HG02610 (cell line): ENCODE measurements around the gene WT1.

ENCODE experiments used
- ATAC-seq: cut with Tn5 transposase; IDR thresholded peaks from one replicate; pipeline ENCODE4 v1.9.1; 2021; ENCODE audit warnings: mild to moderate bottlenecking, moderate library complexity; ENCODE audit not compliant: unreplicated experiment

Gene WT1

GRCh38 chr11:32426192-32426591 is 9.1 kb downstream of the WT1 start:
- no peak for ATAC-seq

- no peak for ATAC-seq
Observed at GRCh38 chr11:32425761-32426160, 9.6 kb downstream of the WT1 start.

GRCh38 chr11:32422545-32422944 is 12.8 kb downstream of the WT1 start:
- no peak for ATAC-seq

DNA sequence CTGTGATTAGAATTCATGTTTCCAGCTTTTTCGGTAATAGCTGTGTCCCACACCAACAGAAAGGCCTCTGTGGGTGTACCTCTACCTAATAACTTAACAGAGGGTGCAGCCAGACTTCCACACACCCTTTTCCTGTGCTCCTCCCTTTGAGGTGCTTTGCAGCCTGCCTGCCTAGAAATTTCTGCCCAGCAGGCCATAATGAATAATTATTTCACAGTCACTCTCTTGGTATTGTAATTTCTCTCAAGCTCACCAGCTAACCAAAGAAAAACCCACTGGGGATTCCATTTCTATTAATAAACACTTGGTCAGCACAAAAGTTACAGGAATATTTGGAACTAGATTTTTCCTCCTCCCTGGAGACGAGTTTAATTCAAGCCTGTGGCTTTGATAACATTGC is 13.3 kb downstream of the WT1 start:
- no peak for ATAC-seq

- ATAC-seq: peak; percentile 92
Observed at GRCh38 chr11:32420937-32421901, 14.1 kb downstream of the WT1 start.

DNA sequence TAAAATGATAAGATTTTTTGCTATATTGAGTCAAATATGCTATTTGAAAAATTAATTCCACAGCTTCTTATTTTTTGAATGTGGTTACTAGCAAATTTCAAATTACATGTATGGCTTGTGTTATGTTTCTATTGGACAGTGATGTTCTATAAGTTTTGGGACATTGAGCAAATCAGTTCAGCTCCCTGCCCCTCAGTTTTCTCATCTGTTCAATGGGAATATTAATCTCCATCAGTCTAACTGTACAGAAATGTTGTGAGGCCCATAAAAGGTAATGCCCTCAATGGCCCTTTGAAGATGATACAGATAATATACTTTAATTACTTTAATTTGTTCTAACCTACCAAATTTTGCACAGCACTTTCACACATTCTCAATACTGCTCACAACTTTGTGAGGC is 15.2 kb downstream of the WT1 start:
- no peak for ATAC-seq

DNA sequence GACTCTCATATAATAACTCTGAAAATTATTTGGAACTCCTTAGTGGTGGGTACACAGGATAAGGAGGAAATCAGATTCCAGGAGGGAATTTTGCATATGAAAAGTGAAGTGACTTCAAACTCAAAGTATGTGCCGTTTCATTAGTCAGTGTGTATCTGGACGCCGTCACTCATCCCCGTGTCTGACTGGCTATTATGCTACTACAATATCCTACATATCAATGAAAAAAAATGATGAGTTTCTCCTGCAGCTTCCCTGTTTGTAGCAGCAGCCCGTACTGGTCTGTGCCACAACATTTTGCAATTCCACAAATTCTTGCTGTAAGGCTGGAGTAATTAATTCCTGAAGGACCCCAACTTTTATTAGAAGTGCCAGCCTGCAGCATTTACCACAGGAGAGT is 16.5 kb downstream of the WT1 start:
- no peak for ATAC-seq

GRCh38 chr11:32417806-32418205 is 17.5 kb downstream of the WT1 start:
- ATAC-seq: no peak

DNA sequence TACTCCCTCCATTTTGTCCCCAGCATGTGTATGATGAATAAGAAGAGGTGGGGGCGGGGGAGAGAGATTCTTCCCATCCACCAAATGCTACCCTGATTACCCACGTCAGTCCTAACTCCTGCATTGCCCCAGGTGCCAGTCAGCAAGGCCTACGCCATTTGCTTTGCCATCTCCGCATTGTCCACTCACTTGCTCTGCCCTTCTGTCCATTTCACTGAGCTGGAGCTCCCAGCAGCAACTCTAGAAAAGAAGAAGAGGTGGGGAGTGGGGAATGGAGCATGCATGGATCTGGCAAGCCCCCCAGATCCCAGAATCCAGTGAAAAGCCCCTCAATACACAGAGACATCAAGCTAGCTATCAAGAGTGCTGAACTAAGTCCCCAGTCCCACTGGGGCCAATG is 19.0 kb downstream of the WT1 start:
- ATAC-seq: no peak

DNA sequence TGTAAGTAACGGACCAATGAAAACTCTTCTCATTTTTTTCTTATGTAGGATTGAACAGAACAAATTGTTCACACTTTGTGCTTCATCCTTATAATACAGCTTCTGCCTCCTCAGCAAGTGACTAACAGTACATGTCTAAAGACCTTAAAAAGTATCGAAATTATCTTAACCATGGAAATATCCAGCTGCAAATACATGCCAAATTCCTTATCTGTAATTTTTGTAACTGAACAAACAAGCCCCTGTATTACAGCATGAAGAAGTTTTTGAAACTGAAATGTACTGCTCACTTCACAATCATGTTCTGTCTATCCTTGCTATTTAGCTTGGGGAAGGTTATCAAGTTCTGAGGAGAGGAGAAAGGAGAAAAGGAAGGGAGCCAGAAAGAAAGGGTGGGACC is 20.4 kb downstream of the WT1 start:
- ATAC-seq: no peak

GRCh38 chr11:32411942-32412615 is 23.3 kb downstream of the WT1 start:
- no peak for ATAC-seq

GRCh38 chr11:32405592-32405991 is 29.7 kb downstream of the WT1 start:
- ATAC-seq: no peak

- ATAC-seq: no peak
Observed at GRCh38 chr11:32402836-32403235, 32.5 kb downstream of the WT1 start.

DNA sequence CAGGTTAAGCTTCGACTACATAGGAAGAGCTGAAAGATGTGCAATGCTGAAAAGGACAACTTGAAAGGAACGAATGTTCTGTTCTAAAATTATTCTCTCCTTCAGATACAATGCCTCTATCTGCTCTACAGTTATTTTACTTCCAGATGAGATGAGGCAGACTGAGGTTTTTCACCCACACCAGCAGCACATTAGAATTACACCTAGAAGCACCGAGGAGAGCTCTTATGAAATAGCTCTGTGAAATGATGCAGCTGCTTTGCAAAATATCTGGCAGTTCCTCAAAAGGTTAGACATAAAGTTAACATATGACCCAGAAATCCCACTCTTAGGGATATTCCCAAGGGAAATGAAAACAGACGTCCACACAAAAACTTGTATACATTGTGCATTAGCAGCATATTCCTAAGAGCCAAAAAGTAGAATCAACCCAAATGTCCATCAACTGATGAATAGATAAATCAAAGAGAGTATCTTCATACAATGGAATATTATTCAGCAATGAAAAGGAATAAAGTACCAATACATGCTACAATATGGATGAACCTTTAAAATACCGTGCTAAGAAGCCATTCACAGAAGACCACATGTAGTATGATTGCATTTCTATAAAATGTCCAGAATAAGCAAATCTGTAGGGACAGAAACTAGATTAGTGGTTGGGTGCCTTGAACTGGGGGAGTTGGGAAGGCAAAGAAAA is 34.5 kb downstream of the WT1 start:
- no peak for ATAC-seq

DNA sequence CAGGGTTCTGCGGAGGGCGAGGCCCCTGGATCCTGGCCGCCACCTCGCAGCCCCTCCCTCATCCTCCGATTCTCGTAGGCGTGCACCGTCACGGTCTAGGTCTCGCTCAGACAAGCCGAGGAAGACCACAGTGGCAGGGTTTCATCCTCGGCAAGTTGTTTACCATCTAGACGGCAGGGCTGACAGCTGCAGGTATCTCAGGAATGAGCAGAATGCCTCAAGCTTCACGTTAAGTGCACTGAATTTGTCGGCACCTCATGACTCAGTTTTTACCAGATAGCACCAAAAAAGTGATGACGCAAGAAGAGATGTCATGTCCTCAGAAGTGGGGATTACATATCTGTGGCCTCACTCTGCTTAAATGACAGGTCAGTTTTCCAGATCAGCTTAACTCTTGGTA is 35.1 kb downstream of the WT1 start:
- ATAC-seq: no peak

DNA sequence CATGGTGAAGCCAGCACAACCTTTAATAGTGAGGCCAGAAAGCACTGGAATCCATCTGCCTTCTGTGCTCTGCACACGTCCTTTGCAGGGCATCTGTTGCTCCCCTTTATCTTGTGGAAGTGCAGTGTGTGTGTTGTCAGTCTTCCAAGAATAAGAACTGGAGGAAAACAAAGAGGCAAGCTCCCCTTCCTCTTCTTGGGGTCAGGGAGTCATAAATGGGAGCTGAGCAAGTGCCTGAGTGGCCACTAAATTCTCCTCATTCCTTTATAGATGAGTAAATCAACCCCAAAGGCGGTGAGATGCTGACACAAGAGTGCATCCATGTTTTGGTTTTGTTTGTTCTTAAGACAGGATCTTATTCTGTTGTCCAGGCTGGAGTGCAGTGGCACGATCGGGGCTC is 38.3 kb downstream of the WT1 start:
- no peak for ATAC-seq

DNA sequence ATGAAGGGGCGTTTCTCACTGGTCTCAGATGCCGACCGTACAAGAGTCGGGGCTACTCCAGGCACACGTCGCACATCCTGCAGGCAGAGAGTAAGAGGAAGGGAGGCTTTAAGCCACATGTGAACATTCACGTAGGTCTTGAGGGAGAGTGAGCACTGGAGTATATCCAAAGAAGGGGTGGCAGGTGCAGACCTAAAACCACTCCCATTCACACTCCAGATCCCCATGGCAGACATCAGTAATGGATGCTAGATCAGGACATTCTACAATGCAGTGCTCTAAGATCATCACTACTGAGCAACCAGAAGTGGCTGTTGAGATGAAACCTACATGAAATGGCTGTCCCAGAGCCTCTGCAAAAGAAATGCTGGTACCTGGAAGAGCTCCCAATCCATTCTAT is 39.0 kb downstream of the WT1 start:
- peak; percentile 56 for ATAC-seq

- ATAC-seq: no peak
Observed at GRCh38 chr11:32395127-32395526, 40.2 kb downstream of the WT1 start.

DNA sequence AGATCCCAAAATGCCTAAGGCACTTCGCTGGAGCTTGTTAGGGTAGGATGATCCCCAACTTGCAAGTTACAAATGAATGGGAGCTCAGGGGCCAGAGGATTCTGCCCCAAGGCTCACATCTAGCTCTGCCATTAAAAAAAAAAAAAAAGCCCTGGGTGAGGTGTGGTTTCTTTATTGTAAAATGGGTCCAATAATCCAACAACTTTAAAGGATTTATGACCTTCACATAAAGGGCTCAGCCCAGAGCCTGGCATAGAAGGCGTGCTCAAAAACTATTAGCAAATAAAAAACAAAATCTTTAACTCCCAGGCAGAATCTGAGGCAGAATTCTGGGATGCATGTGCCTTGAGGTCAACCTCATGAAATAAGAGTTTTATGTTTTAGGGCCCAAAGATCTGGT is 42.5 kb downstream of the WT1 start:
- ATAC-seq: no peak

DNA sequence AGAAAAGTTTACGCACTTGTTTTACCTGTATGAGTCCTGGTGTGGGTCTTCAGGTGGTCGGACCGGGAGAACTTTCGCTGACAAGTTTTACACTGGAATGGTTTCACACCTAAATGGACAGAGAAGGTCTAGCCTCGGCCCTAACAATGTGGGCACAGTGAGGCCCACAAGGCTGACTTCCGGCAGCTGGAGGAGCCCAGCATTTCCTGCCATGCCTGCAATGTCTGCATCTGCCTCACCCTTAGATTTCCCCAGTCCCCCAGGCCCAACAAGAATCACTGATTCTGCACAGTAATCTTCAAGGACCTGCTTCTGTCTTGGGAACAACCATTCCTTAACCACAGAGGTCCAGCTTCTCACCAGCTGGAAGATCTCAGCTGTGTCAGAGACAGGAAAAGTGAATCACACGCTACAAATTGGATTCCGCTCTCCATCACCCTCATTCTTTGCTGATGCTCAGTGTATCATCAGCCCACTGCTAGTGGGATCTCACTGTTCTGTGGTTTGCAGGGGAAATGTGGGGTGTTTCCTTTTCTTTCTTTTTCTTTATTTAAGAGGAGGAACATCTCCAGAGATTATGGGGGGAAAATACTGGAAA is 43.3 kb downstream of the WT1 start:
- ATAC-seq: no peak

DNA sequence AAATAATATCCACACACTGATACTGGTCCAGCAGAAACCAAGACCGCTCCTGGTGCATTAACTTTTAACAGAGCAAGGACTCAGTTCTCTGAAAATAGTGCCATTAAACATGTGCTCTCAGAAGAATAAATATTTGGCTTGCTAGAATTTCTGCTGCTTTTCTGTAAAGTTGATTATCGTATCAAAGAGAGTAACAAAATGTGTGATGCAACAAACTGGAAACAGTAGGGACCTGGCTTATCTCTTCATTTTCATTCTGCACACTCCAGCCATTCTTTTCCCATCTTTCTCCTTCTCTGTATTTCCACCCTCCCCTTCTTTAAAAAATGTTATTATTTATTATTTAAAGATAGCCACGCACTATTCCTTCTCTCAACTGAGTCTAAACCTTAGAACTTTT is 43.9 kb downstream of the WT1 start:
- no peak for ATAC-seq
